Sigmoid colon (tissue), 7 donors: ENCODE results near the gene WDR1. TPM values are rescaled to one million over a fixed set of nuclear protein-coding genes. Genes with fewer than 3 reads are reported as not detected.

Source experiments
- DNase-seq: peaks from one replicate; pipeline ENCODE4 v3.0.0-alpha.2; 2019
- H3K27ac ChIP-seq, 4 donors: fragments of 200-600 bp; sonication (generic); one replicate each; pipeline ENCODE4 v1.5.1; 2016 to 2019; ENCODE audit warnings: mild to moderate bottlenecking in 1 of 4
- H3K27me3 ChIP-seq, 3 donors: fragments of 200-600 bp; sonication (generic); one replicate each; pipeline ENCODE4 v1.5.1; 2019; ENCODE audit warnings: mild to moderate bottlenecking in 1 of 3
- H3K36me3 ChIP-seq, 4 donors: fragments of 200-600 bp; sonication (generic); one replicate each; pipeline ENCODE4 v1.5.1; 2016 to 2019
- H3K4me1 ChIP-seq, 4 donors: fragments of 200-600 bp; sonication (generic); one replicate each; pipeline ENCODE4 v1.5.1; 2017 to 2019
- H3K4me3 ChIP-seq, 4 donors: fragments of 200-600 bp; sonication (generic); one replicate each; pipeline ENCODE4 v1.5.1; 2017 to 2019; ENCODE audit warnings: mild to moderate bottlenecking in 2 of 4, moderate library complexity in 1 of 4
- H3K9me3 ChIP-seq, 4 donors: fragments of 200-600 bp in 3 of 4; sonication (generic) in 3 of 4; one replicate each; pipeline versions ENCODE4 v1.5.1 to v1.6.1; 2013 to 2019
- EP300 ChIP-seq, 4 donors: sonication (generic); formaldehyde crosslinking; IDR thresholded peaks; one replicate each; pipeline ENCODE4 v1.6.1; 2017; ENCODE audit warnings: antibody characterized with exemption in 4 of 4
- POLR2A ChIP-seq, 2 donors: fragments of 450-650 bp; IDR thresholded peaks; one replicate each; pipeline ENCODE4 v1.6.1; 2016; ENCODE audit warnings: antibody characterized with exemption in 2 of 2, mild to moderate bottlenecking in 2 of 2, moderate library complexity in 2 of 2
- POLR2AphosphoS5 ChIP-seq, 4 donors: sonication (generic); formaldehyde crosslinking; IDR thresholded peaks; one replicate each; pipeline ENCODE4 v1.6.1; 2017; ENCODE audit warnings: antibody characterized with exemption in 4 of 4
- WGBS, 2 donors: extraction: QIAGEN DNeasy Blood & Tissue Kit; methylation state at CpG; one replicate each; pipeline ENCODE4 v1.1.7; 2013; 5-methylcytosine and 5-hydroxymethylcytosine counted together
- intact Hi-C: fragments of 100-400 bp; cut with DNase I; formaldehyde crosslinking; loops from one replicate; pipeline ENCODE4 v1.15.1; 2023
- polyA plus RNA-seq, 3 donors: library from polyadenylated mRNA; stranded (reverse); fragments of 200-250 nt; gene quantifications; one replicate each; pipeline ENCODE4 v1.2.3, GENCODE V29; 2013
- total RNA-seq, 4 donors: library from RNA; depleted of rRNA; stranded (reverse); fragments of >200 nt; gene quantifications; one replicate each; pipeline ENCODE4 v1.1.0, GENCODE V29; 2016
- TF ChIP-seq, protein P1 (sequence below), 4 experiments: fragments of 450-650 bp in 3 of 4; fragments of 200-600 bp in 1 of 4; IDR thresholded peaks; one replicate each; pipeline ENCODE4 v1.5.1; 2016 to 2019; ENCODE audit warnings: antibody characterized with exemption in 4 of 4, mild to moderate bottlenecking in 3 of 4, moderate library complexity in 2 of 4
- donor health status: healthy with polysubstance abuse.
- donor health status: Bipolar disorder and iron deficiency.
- donor health status: healthy.

The WDR1 gene
- total and polyA plus RNA-seq, 7 donors, result 171 to 267 (median 240) TPM

DNA sequence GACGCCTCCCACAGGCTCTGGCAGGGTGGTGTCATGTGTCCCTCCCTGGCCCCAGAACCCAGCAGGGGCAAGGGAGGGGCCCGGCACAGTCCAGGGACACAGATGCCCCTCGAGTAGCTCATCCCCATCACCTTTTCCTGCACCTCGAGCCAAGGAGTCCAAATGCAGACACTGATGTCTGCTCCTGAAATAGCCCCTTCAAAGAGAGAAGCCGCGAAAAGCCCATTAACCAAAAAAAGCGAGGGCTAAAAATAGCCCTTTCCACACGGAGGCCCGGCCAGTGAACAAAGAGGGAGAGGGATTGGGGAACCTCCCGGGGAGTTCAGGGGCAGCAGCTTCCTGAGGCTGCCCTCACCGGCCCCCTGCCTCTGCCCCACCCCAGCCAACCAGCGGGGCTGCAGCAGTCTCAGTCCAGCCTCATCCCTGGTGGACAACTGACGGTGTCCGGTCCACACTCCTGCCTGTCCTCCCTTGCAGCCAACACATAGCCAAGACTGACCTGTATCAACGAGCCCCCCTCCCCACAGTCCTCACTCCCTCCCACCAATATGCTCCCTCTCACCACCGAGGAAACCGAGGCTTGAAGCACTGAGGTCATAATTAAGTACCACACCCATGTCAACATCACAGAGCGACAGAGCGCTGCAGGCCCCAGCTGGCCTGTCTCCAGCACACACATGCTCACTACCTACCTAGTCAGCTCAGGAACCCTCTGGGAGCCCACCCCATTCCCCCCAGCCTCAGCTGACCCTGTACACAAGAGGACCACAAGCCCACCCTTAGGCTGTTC, 23.9 kb downstream of the WDR1 start:
- H3K27ac ChIP-seq, result peak overlapping the region; percentile 69 to 90 (median 86)
- H3K27me3 ChIP-seq, result no peaks in the 10 kb centered on the region
- TF ChIP-seq EP300 (IDR thresholded peaks at IDR 0.05) (no peak), POLR2AphosphoS5 (IDR thresholded peaks at IDR 0.05) (peak in 2 of 4 donors; percentile 5 to 7)
- 53 to 59% methylated on average over 19 of the region's 19 CpGs for whole genome bisulfite sequencing, 2 donors
- intact Hi-C loops, result no loop called here
- no peak for DNase-seq
- H3K4me3 ChIP-seq, result no peak overlapping the region
- H3K36me3 ChIP-seq, result peaks cover 40 to 86% (median 61%) of the 10 kb centered on the region in 4 donors
- H3K9me3 ChIP-seq, result no peaks in the 10 kb centered on the region
- peaks cover 0 to 78% (median 74%) of the 10 kb centered on the region in 4 donors for H3K4me1 ChIP-seq

DNA sequence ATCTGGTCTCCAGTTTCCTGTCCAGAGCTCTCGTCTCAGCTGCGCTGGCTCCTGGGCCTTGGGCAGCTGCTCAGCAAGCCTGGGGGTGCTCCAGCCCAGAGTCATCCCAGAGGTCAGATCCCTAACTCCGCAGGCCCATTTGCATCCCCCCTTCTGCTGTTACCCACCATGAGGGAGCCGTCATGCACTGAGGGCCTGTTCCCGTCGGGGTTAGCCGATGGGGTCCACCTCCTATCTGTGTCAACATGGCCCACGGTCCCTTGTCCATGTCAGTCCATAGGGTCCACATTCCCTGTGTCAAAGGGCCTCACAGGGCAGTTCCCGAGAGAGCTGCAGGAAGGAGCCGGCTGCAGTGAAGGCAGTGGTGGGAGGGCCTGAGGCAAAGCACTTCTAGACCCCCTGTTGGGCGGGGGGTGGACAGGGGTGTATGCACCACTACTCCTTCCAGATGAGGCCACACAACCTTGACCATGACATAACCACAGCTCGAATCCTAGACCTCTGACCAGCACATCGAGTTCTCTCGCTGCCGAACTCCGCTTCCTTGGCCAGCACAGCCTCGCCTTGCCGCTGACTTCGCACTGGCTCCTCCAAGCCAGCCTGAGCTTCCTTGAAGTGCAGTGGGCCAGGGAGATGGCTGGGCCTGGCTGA, 24.9 kb downstream of the WDR1 start:
- H3K4me3 ChIP-seq, result no peak overlapping the region
- H3K9me3 ChIP-seq, result no peaks in the 10 kb centered on the region
- peaks cover 0 to 68% (median 64%) of the 10 kb centered on the region in 4 donors for H3K4me1 ChIP-seq
- peak overlapping the region; percentile 69 to 90 (median 86) for H3K27ac ChIP-seq
- TF ChIP-seq, protein P1, sequence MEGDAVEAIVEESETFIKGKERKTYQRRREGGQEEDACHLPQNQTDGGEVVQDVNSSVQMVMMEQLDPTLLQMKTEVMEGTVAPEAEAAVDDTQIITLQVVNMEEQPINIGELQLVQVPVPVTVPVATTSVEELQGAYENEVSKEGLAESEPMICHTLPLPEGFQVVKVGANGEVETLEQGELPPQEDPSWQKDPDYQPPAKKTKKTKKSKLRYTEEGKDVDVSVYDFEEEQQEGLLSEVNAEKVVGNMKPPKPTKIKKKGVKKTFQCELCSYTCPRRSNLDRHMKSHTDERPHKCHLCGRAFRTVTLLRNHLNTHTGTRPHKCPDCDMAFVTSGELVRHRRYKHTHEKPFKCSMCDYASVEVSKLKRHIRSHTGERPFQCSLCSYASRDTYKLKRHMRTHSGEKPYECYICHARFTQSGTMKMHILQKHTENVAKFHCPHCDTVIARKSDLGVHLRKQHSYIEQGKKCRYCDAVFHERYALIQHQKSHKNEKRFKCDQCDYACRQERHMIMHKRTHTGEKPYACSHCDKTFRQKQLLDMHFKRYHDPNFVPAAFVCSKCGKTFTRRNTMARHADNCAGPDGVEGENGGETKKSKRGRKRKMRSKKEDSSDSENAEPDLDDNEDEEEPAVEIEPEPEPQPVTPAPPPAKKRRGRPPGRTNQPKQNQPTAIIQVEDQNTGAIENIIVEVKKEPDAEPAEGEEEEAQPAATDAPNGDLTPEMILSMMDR (IDR thresholded peaks at IDR 0.05), result no peak
- TF ChIP-seq POLR2A (IDR thresholded peaks at IDR 0.05) (no peak), EP300 (IDR thresholded peaks at IDR 0.05) (no peak), POLR2AphosphoS5 (IDR thresholded peaks at IDR 0.05) (no peak)
- DNase-seq, result no peak
- H3K36me3 ChIP-seq, result peaks cover 46 to 86% (median 62%) of the 10 kb centered on the region in 4 donors
- no peaks in the 10 kb centered on the region for H3K27me3 ChIP-seq
- WGBS, 2 donors, result 95% methylated on average over 19 of the region's 19 CpGs
- intact Hi-C loops, result no loop called here

DNA sequence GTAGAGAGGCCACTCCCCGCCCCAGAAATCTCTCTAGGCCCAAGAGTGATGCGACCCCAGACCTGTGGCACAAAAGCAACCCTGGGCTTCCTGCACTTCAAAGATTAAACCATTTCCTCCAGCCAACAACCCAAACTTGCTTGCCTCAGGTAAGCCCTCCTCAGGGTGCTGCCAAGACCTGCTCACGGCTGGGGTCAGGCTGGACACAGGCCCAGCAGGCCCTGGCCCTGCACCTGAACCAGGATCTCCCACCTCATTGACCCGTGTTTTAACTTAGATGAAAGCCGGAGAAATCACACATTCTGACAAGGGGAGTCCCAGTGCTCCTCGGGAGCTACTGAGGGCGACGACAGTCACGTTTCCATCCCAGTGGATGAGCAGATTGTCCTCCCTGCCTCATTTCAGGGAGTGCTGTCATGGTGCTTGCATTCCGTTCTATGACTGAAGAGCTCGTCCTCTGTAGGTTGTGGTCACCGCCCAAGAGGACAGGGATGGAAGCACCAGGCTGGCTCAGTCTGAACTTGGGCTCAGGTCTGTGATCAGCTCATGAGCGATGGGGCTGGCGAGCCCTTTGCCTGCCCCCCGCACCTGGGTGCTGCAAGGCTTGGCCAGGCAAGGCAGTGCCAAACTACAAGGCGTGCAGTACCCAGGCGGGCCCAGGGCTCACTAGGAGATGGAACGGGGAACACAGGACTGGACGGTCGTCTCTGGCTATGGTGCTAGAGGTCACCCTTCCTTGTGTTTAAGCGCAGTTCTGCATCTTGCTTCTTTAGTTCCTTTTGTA, 25.9 kb downstream of the WDR1 start:
- intact Hi-C loops, result no loop called here
- Histone ChIP-seq H3K4me3 (no peak overlapping the region), H3K4me1 (peaks cover 0 to 65% (median 60%) of the 10 kb centered on the region in 4 donors), H3K9me3 (no peaks in the 10 kb centered on the region), H3K36me3 (peaks cover 54 to 86% (median 63%) of the 10 kb centered on the region in 4 donors), H3K27me3 (no peaks in the 10 kb centered on the region), H3K27ac (peak overlapping the region in 1 of 4 donors; percentile 90)
- DNase-seq, result no peak
- 91 to 93% methylated on average over 21 of the region's 21 CpGs for WGBS, 2 donors
- TF ChIP-seq POLR2A (IDR thresholded peaks at IDR 0.05), result no peak
- TF ChIP-seq EP300 (IDR thresholded peaks at IDR 0.05), result no peak
- TF ChIP-seq POLR2AphosphoS5 (IDR thresholded peaks at IDR 0.05), result no peak
- TF ChIP-seq, protein P1 (IDR thresholded peaks at IDR 0.05), result no peak

DNA sequence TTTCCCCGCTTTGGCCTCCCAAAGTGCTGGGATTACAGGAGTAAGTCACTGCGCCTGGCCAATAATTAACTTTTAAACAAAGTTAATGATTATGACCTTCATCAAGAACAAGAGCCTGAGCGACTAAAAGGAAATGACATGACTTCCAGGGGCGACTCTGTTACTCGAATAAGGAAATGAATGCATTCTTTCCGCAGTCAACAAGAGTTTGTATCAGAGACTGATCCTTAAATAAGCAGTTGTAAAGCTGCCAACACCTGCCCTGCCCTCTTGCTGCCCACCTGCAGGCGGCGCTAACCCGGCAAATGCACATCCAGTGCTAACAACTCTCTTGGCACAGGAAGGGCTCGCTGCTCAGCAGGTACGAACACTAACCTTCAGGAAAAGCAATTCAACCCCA, 27.3 kb downstream of the WDR1 start:
- intact Hi-C loops, result no loop called here
- no peak overlapping the region for H3K27ac ChIP-seq
- DNase-seq, result no peak

More for the DNA sequence above, 27.3 kb downstream of the WDR1 start:
- Histone ChIP-seq H3K4me3 (no peak overlapping the region), H3K9me3 (no peaks in the 10 kb centered on the region), H3K36me3 (peaks cover 51 to 86% (median 71%) of the 10 kb centered on the region in 4 donors), H3K27me3 (no peaks in the 10 kb centered on the region), H3K4me1 (peaks cover 0 to 58% (median 52%) of the 10 kb centered on the region in 4 donors)
- TF ChIP-seq EP300 (IDR thresholded peaks at IDR 0.05), result no peak
- TF ChIP-seq, protein P1 (IDR thresholded peaks at IDR 0.05), result peak in 1 of 4 experiments; percentile 24
- 25 to 74% methylated on average over 11 of the region's 11 CpGs for WGBS, 2 donors
